Upper lobe of right lung (tissue), 1 donor: ENCODE data around the gene DYNC2LI1. TPM values are rescaled to one million over a fixed set of nuclear protein-coding genes. Genes with fewer than 3 reads are reported as not detected.

Experiments used
- ATAC-seq: fragments of 200-7000 bp; cut with Tn5 transposase; one replicate; pipeline ENCODE4 v1.9.1; 2020; ENCODE audit warnings: mild to moderate bottlenecking, moderate library complexity
- DNase-seq: peaks from one replicate; pipeline ENCODE4 v3.0.0-alpha.2; 2020
- H3K27ac ChIP-seq: fragments of 200-600 bp; one replicate; pipeline ENCODE4 v1.8.0; 2022
- H3K27me3 ChIP-seq: fragments of 200-600 bp; one replicate; pipeline ENCODE4 v1.8.0; 2022; ENCODE audit warnings: mild to moderate bottlenecking
- H3K36me3 ChIP-seq: fragments of 200-600 bp; one replicate; pipeline ENCODE4 v1.8.0; 2022
- H3K4me1 ChIP-seq: fragments of 200-600 bp; one replicate; pipeline ENCODE4 v1.8.0; 2022
- H3K4me3 ChIP-seq: fragments of 200-600 bp; one replicate; pipeline ENCODE4 v1.8.0; 2022; ENCODE audit warnings: mild to moderate bottlenecking
- H3K9me3 ChIP-seq: fragments of 200-600 bp; one replicate; pipeline ENCODE4 v1.8.0; 2022
- CTCF ChIP-seq: fragments of 200-600 bp; IDR thresholded peaks from one replicate; pipeline ENCODE4 v1.8.0; 2022; ENCODE audit warnings: antibody characterized with exemption
- intact Hi-C: fragments of 100-400 bp; cut with DNase I; formaldehyde crosslinking; loops from one replicate; pipeline ENCODE4 v1.11.0; 2022
- total RNA-seq: library from RNA; stranded (reverse); fragmentation: NEBNext Ultra II Directional; extraction: Animal tissue kit (Norgen Biotek cat#: 25700); gene quantifications from one replicate; pipeline ENCODE4 v1.2.1, GENCODE V29; 2021
- donor health status: DM: no; HTN: yes; CAD: no; lungs with severe emphysema.

The DYNC2LI1 gene
- total RNA-seq, 1 donor from 2014 or later, result 22.4 TPM

GRCh38 chr2:43764086-43764705, 9.6 kb upstream of the DYNC2LI1 start:
- no peak for TF ChIP-seq CTCF
- intact Hi-C loops, result no loop called here
- H3K27me3 ChIP-seq, result no peaks in the 10 kb centered on the region
- no peak overlapping the region for H3K27ac ChIP-seq
- H3K4me1 ChIP-seq, result peaks cover 3% of the 10 kb centered on the region
- H3K36me3 ChIP-seq, result peaks cover 8% of the 10 kb centered on the region
- H3K9me3 ChIP-seq, result no peaks in the 10 kb centered on the region
- DNase-seq, result no peak
- no peak for ATAC-seq
- H3K4me3 ChIP-seq, result no peak overlapping the region

GRCh38 chr2:43766006-43766405, 7.8 kb upstream of the DYNC2LI1 start:
- no peak for TF ChIP-seq CTCF
- H3K36me3 ChIP-seq, result peaks cover 8% of the 10 kb centered on the region
- H3K4me3 ChIP-seq, result no peak overlapping the region
- H3K9me3 ChIP-seq, result no peaks in the 10 kb centered on the region
- H3K27me3 ChIP-seq, result no peaks in the 10 kb centered on the region
- intact Hi-C loops, result no loop called here
- DNase-seq (no peak), ATAC-seq (no peak)
- H3K27ac ChIP-seq, result no peak overlapping the region
- no peaks in the 10 kb centered on the region for H3K4me1 ChIP-seq

GRCh38 chr2:43774617-43775016, 778 bp downstream of the DYNC2LI1 start:
- no peaks in the 10 kb centered on the region for H3K36me3 ChIP-seq
- ATAC-seq (no peak), DNase-seq (no peak)
- no peaks in the 10 kb centered on the region for H3K9me3 ChIP-seq
- intact Hi-C loops, result no loop called here
- H3K27me3 ChIP-seq, result no peaks in the 10 kb centered on the region
- H3K4me3 ChIP-seq, result peak overlapping the region; percentile 76
- peak overlapping the region; percentile 90 for H3K27ac ChIP-seq
- H3K4me1 ChIP-seq, result no peaks in the 10 kb centered on the region
- no peak for TF ChIP-seq CTCF

- Histone ChIP-seq H3K27ac (no peak overlapping the region), H3K9me3 (no peaks in the 10 kb centered on the region), H3K4me3 (no peak overlapping the region), H3K4me1 (no peaks in the 10 kb centered on the region), H3K27me3 (no peaks in the 10 kb centered on the region), H3K36me3 (no peaks in the 10 kb centered on the region)
- ATAC-seq (no peak), DNase-seq (no peak)
- TF ChIP-seq CTCF, result no peak
- intact Hi-C loops, result no loop called here
These were observed 2.5 kb downstream of the DYNC2LI1 start for GRCh38 chr2:43776324-43776723.

- Histone ChIP-seq H3K27ac (no peak overlapping the region), H3K4me3 (no peak overlapping the region), H3K36me3 (no peaks in the 10 kb centered on the region), H3K27me3 (no peaks in the 10 kb centered on the region), H3K9me3 (no peaks in the 10 kb centered on the region), H3K4me1 (no peaks in the 10 kb centered on the region)
- DNase-seq (no peak), ATAC-seq (no peak)
- no peak for TF ChIP-seq CTCF
- intact Hi-C loops, result no loop called here
These were observed 3.6 kb downstream of the DYNC2LI1 start for GRCh38 chr2:43777306-43777926.

GRCh38 chr2:43778233-43778632, 4.4 kb downstream of the DYNC2LI1 start:
- intact Hi-C loops, result no loop called here

More at GRCh38 chr2:43778233-43778632, 4.4 kb downstream of the DYNC2LI1 start:
- Histone ChIP-seq H3K36me3 (no peaks in the 10 kb centered on the region), H3K4me1 (no peaks in the 10 kb centered on the region), H3K4me3 (no peak overlapping the region), H3K9me3 (no peaks in the 10 kb centered on the region), H3K27ac (no peak overlapping the region), H3K27me3 (no peaks in the 10 kb centered on the region)
- no peak for TF ChIP-seq CTCF
- no peak for ATAC-seq
- DNase-seq, result no peak
